ENCODE measurements around the gene ADCY7. TPM values are rescaled to one million over a fixed set of nuclear protein-coding genes. Genes with fewer than 3 reads are reported as not detected.

Gene ADCY7
- total and polyA plus RNA-seq, 5 experiments from 2014 or later, result 60.1 to 135 (median 72.8) TPM

GRCh38 chr16:50288026-50288425 lies 21.7 kb downstream of the ADCY7 start:
- no peak for ATAC-seq
- Mint-ChIP-seq H3K27ac (peak overlapping the region in 3 of 10 donors; percentile 44 to 81 (median 73)), H3K27me3 (no peaks in the 10 kb centered on the region), H3K36me3 (peaks cover 0 to 60% (median 15%) of the 10 kb centered on the region in 3 donors), H3K9me3 (no peaks in the 10 kb centered on the region), H3K4me1 (peaks cover 31 to 67% (median 52%) of the 10 kb centered on the region in 4 donors), H3K4me3 (no peak overlapping the region)
- DNase-seq, result no peak
- POLR2A ChIA-PET, result interaction anchor here (14.9 kb wide), 1 partner anchor 19 kb away, joined by 238 read pairs; the partner anchor contains the start of gene ADCY7

DNA sequence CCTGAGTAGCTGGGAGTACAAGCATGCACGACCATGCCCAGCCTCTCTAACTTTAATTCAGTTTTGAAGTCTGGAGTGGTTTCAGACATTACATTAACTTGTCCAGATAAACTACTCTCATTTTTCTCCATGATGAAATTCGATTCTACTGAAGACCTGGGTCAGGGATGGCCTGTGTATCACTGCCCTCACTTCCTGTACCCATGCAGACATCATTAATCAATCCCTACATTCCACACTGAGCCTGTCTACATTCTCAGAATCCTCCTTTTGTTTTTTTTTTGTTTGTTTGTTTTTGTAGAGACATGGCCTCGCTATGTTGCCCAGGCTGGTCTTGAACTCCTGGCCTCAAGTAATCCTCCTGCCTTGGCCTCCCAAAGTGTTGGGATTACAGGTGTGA lies 22.6 kb downstream of the ADCY7 start:
- Mint-ChIP-seq H3K4me3 (peak overlapping the region in 2 of 10 donors; percentile 34 to 66), H3K27ac (peak overlapping the region in 7 of 10 donors; percentile 51 to 85 (median 67)), H3K4me1 (peaks cover 26 to 60% (median 43%) of the 10 kb centered on the region in 4 donors), H3K36me3 (peaks cover 0 to 69% (median 15%) of the 10 kb centered on the region in 3 donors), H3K27me3 (no peaks in the 10 kb centered on the region), H3K9me3 (no peaks in the 10 kb centered on the region)
- DNase-seq (no peak), ATAC-seq (no peak)
- POLR2A ChIA-PET, result interaction anchor here (14.9 kb wide), 1 partner anchor 20 kb away, joined by 238 read pairs; the partner anchor contains the start of gene ADCY7

DNA sequence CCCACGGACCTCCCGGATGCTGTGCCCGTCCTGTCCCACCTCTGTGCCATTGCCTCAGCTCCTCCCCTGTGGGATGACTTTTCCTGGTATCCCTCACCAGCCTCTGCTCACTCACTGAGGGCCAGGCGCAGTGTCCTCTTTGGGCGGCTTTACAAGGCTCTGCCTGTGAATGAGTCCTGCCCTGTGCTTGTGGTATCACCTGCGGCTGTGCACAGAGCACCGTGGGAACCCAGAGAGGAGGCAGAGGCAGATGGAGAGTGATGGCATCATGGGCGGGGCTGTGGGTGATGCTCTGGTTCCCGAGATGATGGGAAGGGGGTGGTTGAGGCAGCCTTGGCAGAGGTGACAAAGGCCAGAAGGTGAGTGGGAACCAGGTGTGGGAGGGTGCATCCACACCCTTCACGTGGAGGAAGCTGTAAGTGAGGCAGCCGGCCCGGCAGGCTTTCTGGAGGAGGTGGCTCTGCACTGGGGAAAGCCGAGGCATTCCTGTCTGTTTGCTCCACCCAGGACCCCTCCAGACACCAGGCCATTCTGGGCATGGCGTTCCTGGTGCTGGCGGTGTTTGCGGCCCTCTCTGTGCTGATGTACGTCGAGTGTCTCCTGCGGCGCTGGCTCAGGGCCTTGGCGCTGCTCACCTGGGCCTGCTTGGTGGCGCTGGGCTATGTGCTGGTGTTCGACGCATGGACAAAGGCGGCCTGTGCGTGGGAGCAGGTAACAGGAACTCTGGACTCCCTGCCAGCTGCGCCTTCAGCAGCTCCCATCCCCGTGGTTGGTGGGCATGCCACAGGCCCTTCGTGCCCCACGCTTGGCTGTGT lies 23.8 kb downstream of the ADCY7 start:
- Mint-ChIP-seq H3K27me3 (no peaks in the 10 kb centered on the region), H3K4me1 (peaks cover 23 to 50% (median 30%) of the 10 kb centered on the region in 4 donors), H3K4me3 (peak overlapping the region in 1 of 10 donors; percentile 62), H3K36me3 (peaks cover 0 to 76% (median 15%) of the 10 kb centered on the region in 3 donors), H3K9me3 (no peaks in the 10 kb centered on the region), H3K27ac (peak overlapping the region in 6 of 10 donors; percentile 3 to 90 (median 68))
- POLR2A ChIA-PET, result interaction anchor here (0.9 to 14.9 kb wide), 3 partner anchors 8 to 21 kb away, joined by 3 to 238 read pairs (median 3); partner anchors contain the start of gene ADCY7
- ATAC-seq (no peak), DNase-seq (no peak)

DNA sequence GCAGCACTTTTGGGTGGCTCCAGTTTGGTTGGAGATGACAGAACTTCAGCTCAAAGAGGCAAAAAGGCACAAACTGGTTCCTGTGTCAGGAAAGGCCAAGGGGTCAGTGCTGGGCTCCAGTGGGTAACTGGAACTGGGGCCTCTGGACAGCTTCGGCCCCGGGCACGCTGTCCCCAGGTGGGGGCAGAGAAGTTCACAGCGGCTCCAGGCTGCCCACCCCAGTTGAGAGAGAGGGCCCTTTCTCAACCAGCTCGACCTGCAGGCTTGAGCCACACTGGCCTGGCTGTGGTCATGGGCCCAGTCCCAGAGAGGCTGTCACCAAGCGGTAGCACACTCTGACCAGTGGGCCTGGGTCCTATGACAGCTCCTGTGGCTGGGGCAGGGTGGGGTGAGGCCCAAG lies 24.5 kb downstream of the ADCY7 start:
- Mint-ChIP-seq H3K36me3 (peaks cover 0 to 83% (median 18%) of the 10 kb centered on the region in 3 donors), H3K4me3 (no peak overlapping the region), H3K9me3 (no peaks in the 10 kb centered on the region), H3K4me1 (peaks cover 22 to 49% (median 28%) of the 10 kb centered on the region in 4 donors), H3K27ac (peak overlapping the region in 3 of 10 donors; percentile 13 to 76 (median 48)), H3K27me3 (no peaks in the 10 kb centered on the region)
- POLR2A ChIA-PET, result interaction anchor here (0.9 to 14.9 kb wide), 3 partner anchors 8 to 22 kb away, joined by 3 to 238 read pairs (median 3); partner anchors contain the start of gene ADCY7
- DNase-seq, result no peak
- ATAC-seq, result no peak

DNA sequence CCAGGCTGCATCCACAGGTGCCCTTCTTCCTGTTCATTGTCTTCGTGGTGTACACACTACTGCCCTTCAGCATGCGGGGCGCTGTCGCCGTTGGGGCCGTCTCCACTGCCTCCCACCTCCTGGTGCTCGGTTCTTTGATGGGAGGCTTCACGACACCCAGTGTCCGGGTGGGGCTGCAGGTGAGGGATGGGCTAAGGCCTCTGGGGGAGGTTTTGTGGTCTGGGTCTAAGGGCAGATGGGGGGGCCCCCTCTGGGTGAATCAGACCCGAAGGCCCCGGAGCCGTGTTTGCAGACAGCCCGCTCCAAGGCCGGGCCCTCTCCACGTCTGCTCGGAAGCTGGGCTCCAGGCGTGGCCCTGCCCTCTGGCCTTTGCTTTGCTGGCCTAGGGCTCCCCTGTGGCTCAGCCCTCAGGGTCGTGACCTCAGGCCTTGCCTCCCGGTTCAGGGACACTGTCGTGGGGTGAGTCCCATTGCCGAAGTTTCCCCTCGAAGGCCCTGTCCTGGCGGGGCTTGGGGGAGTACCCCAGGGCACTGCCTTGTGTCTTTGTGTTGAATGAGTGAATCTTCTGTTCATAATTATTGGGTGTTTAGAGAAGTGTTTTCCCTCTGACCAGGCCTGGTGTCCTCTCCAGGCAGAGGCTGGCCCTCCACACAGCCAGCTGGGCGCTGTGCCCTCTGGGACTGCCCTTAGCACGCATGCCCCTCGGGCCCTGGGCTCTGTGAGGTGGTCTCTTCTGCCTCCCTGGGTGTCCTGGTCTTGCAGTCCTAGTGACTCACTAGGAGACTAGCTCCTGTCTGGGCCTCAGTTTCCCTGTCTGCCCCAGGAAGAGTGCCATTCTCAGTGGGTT lies 25.6 kb downstream of the ADCY7 start:
- Mint-ChIP-seq H3K9me3 (no peaks in the 10 kb centered on the region), H3K4me3 (no peak overlapping the region), H3K36me3 (peaks cover 0 to 84% (median 10%) of the 10 kb centered on the region in 3 donors), H3K4me1 (peaks cover 18 to 41% (median 21%) of the 10 kb centered on the region in 4 donors), H3K27me3 (no peaks in the 10 kb centered on the region), H3K27ac (peak overlapping the region in 9 of 10 donors; percentile 18 to 84 (median 59))
- DNase-seq, result no peak
- POLR2A ChIA-PET, result interaction anchor here (1.1 kb wide), 1 partner anchor 17 kb away, joined by 4 read pairs; no protein-coding TSS in a partner anchor
- ATAC-seq, result no peak

GRCh38 chr16:50292566-50292948 lies 26.2 kb downstream of the ADCY7 start:
- Mint-ChIP-seq H3K27me3 (no peaks in the 10 kb centered on the region), H3K36me3 (peaks cover 0 to 87% (median 10%) of the 10 kb centered on the region in 3 donors), H3K27ac (peak overlapping the region in 4 of 10 donors; percentile 7 to 79 (median 62)), H3K4me1 (peaks cover 18 to 36% (median 20%) of the 10 kb centered on the region in 4 donors), H3K9me3 (no peaks in the 10 kb centered on the region), H3K4me3 (no peak overlapping the region)
- no peak for DNase-seq
- no peak for ATAC-seq
- POLR2A ChIA-PET, result interaction anchor here (1.0 to 1.1 kb wide), 2 partner anchors 11 to 18 kb away, joined by 3 to 4 read pairs; no protein-coding TSS in a partner anchor

DNA sequence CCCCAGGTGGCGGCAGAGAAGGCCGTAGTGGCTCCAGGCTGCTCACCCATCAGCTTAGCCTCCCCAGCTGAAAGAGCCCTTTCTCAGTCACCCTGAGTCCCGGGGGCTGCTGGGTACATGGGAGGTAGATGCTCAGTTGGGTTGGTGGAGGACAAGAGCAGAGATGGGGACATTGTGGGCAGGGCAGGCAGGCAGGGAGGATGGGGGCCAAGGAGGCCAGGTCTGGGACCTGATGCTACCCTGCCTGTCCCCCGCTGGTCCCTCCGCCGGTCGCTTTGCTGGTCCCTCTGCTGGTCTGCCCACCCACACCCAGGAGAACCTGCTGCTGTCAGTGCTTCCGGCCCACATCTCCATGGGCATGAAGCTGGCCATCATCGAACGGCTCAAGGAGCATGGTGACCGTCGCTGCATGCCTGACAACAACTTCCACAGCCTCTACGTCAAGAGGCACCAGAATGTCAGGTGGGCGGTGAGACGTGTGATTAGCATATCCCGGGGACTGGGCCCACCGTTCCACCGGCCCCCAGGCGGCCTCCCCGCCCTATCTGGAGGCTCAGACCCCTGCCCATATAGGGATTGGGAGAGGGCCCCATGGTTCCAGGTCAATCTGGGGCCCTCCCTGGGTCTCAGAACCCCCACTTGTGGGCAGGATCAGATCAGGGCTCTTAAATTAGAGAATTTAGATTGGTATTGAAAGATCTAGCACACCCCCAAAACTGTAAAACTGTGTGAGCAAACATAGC lies 26.9 kb downstream of the ADCY7 start:
- Mint-ChIP-seq H3K27me3 (no peaks in the 10 kb centered on the region), H3K36me3 (peaks cover 0 to 86% (median 7%) of the 10 kb centered on the region in 3 donors), H3K27ac (peak overlapping the region in 3 of 10 donors; percentile 72 to 80 (median 78)), H3K4me1 (peaks cover 15 to 34% (median 18%) of the 10 kb centered on the region in 4 donors), H3K9me3 (no peaks in the 10 kb centered on the region), H3K4me3 (no peak overlapping the region)
- DNase-seq, result no peak
- POLR2A ChIA-PET, result interaction anchor here (1.0 to 1.7 kb wide), 2 partner anchors 12 to 19 kb away, joined by 3 to 4 read pairs; no protein-coding TSS in a partner anchor
- no peak for ATAC-seq

- POLR2A ChIA-PET, result interaction anchor here (1.2 to 1.7 kb wide), 2 partner anchors 15 to 20 kb away, joined by 3 to 4 read pairs; no protein-coding TSS in a partner anchor
- peak in 1 of 10 donors; percentile 47 for DNase-seq
These were observed 27.9 kb downstream of the ADCY7 start for GRCh38 chr16:50293994-50294855.

DNA sequence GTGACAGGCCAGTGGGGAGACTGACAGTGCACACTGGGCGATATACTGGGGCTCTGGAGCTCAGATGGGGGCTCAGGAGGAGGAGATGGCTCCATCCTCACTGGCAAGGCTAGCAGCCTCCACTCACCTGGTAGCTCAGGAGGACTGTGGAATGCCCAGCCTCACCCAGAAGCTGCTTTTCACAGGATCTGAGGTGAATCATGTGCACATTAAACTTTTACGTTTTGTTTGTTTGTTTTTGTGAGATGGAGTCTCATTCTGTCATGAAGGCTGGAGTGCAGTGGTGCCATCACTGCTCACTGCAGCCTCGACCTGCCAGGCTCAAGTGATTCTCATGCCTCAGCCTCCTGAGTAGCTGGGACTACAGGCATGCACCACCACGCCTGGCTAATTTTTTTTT lies 28.6 kb downstream of the ADCY7 start:
- no peaks in the 10 kb centered on the region for H3K9me3 Mint-ChIP-seq
- no peaks in the 10 kb centered on the region for H3K27me3 Mint-ChIP-seq
- peaks cover 6 to 22% (median 10%) of the 10 kb centered on the region in 4 donors for H3K4me1 Mint-ChIP-seq
- H3K36me3 Mint-ChIP-seq, result peaks cover 0 to 72% (median 7%) of the 10 kb centered on the region in 3 donors
- POLR2A ChIA-PET, result interaction anchor here (1.2 to 1.7 kb wide), 2 partner anchors 14 to 21 kb away, joined by 3 to 4 read pairs; no protein-coding TSS in a partner anchor
- ATAC-seq (no peak), DNase-seq (peak in 1 of 10 donors; percentile 35)
- H3K27ac Mint-ChIP-seq, result peak overlapping the region in 3 of 10 donors; percentile 20 to 47 (median 41)
- no peak overlapping the region for H3K4me3 Mint-ChIP-seq

More at GRCh38 chr16:50293994-50294855, 27.9 kb downstream of the ADCY7 start:
- peaks cover 0 to 80% (median 7%) of the 10 kb centered on the region in 3 donors for H3K36me3 Mint-ChIP-seq
- no peaks in the 10 kb centered on the region for H3K27me3 Mint-ChIP-seq
- H3K4me3 Mint-ChIP-seq, result no peak overlapping the region
- peak overlapping the region in 7 of 10 donors; percentile 32 to 90 (median 72) for H3K27ac Mint-ChIP-seq
- H3K4me1 Mint-ChIP-seq, result peaks cover 7 to 26% (median 11%) of the 10 kb centered on the region in 4 donors
- no peaks in the 10 kb centered on the region for H3K9me3 Mint-ChIP-seq
- no peak for ATAC-seq

DNA sequence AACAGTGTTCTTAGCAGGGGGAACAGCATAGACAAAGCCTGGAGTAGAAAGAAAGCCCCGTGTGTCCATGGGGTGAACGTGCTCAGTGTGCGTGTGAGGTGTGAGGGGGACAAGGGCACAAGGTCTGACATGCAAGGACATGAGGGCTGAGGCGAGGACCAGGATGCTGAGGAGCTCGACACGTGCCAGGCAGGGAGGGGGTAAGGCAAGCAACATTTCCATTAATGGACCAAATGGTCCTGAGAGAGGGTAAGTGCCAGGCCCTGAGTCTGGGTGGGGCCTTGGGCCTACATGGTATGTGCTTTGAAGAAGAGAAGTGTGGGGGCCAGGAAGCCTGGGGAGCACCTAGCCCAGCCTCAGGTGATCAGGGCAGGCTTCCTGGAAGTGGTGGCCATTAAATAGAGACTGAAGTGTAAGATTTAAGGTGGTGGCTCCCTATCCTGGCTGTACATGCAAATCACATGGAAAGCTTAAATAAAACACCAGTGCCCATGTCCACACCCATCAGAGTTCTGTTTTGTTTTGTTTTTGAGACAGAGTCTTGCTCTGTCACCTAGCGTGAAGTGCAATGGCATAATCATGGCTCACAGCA lies 29.3 kb downstream of the ADCY7 start:
- no peaks in the 10 kb centered on the region for H3K9me3 Mint-ChIP-seq
- H3K27ac Mint-ChIP-seq, result peak overlapping the region in 9 of 10 donors; percentile 5 to 92 (median 47)
- H3K36me3 Mint-ChIP-seq, result peaks cover 0 to 69% (median 7%) of the 10 kb centered on the region in 3 donors
- peaks cover 6 to 18% (median 9%) of the 10 kb centered on the region in 4 donors for H3K4me1 Mint-ChIP-seq
- H3K27me3 Mint-ChIP-seq, result no peaks in the 10 kb centered on the region
- POLR2A ChIA-PET, result interaction anchor here (1.2 kb wide), 1 partner anchor 13 kb away, joined by 3 read pairs; no protein-coding TSS in a partner anchor
- no peak for ATAC-seq
- H3K4me3 Mint-ChIP-seq, result no peak overlapping the region
- DNase-seq, result peak in 1 of 10 donors; percentile 31

Data from naive thymus-derived CD8-positive, alpha-beta T cell (primary cell).